DOHH2 (cell line): ENCODE data around the gene HHIPL2.

Experiments
- H3F3A ChIP-seq: fragments of 200-600 bp; sonication (generic), shearing (Covaris generic); 2 replicates; pipeline ENCODE4 v1.6.0; 2016; ENCODE audit warnings: antibody characterized with exemption, mild to moderate bottlenecking; ENCODE audit not compliant: control insufficient read depth, insufficient read depth
- H3K27ac ChIP-seq: fragments of 200-600 bp; sonication (generic); 2 replicates; pipeline ENCODE4 v1.5.1; 2014; ENCODE audit warnings: low read depth, mild to moderate bottlenecking, low read length, moderate library complexity
- H3K27me3 ChIP-seq: fragments of 200-600 bp; sonication (generic); 2 replicates; pipeline ENCODE4 v1.6.1; 2014; ENCODE audit warnings: mild to moderate bottlenecking, low read length, mixed read lengths; ENCODE audit not compliant: control insufficient read depth
- H3K36me3 ChIP-seq: fragments of 200-600 bp; sonication (generic); 2 replicates; pipeline ENCODE4 v1.6.1; 2014; ENCODE audit warnings: mild to moderate bottlenecking, low read length, moderate library complexity, mixed read lengths; ENCODE audit not compliant: control insufficient read depth
- H3K4me1 ChIP-seq: fragments of 200-600 bp; sonication (generic); 2 replicates; pipeline ENCODE4 v1.6.1; 2014; ENCODE audit warnings: mild to moderate bottlenecking, low read length, mixed read lengths; ENCODE audit not compliant: control insufficient read depth
- H3K4me2 ChIP-seq: fragments of 200-600 bp; sonication (generic); 2 replicates; pipeline ENCODE4 v1.6.0; 2014; ENCODE audit warnings: mild to moderate bottlenecking, low read length, moderate library complexity
- H3K4me3 ChIP-seq: fragments of 200-600 bp; sonication (generic); 2 replicates; pipeline ENCODE4 v1.5.1; 2014; ENCODE audit warnings: mild to moderate bottlenecking, low read length, mixed read lengths
- H3K79me2 ChIP-seq: fragments of 200-600 bp; sonication (generic); 2 replicates; pipeline ENCODE4 v1.6.1; 2014; ENCODE audit warnings: mild to moderate bottlenecking, low read length, mixed read lengths; ENCODE audit not compliant: control insufficient read depth
- H3K9me2 ChIP-seq: fragments of 200-600 bp; sonication (generic); replicated peaks from 2 replicates; pipeline ENCODE4 v1.6.1; 2014; ENCODE audit warnings: mild to moderate bottlenecking, low read length, mixed read lengths; ENCODE audit not compliant: control insufficient read depth
- H3K9me3 ChIP-seq: fragments of 200-600 bp; sonication (generic); 2 replicates; pipeline ENCODE4 v1.6.1; 2014; ENCODE audit warnings: antibody characterized with exemption, low read length, mixed read lengths; ENCODE audit not compliant: control insufficient read depth, insufficient read depth
- H4K20me1 ChIP-seq: fragments of 200-600 bp; sonication (generic); 2 replicates; pipeline ENCODE4 v1.6.0; 2014; ENCODE audit warnings: low read depth, mild to moderate bottlenecking, antibody characterized with exemption, low read length, moderate library complexity; ENCODE audit not compliant: control insufficient read depth, insufficient read depth
- CTCF ChIP-seq: fragments of 200-600 bp; sonication (generic); IDR thresholded peaks from one replicate; pipeline ENCODE4 v1.5.1; 2014; ENCODE audit warnings: antibody characterized with exemption, mild to moderate bottlenecking, low read depth, low read length; ENCODE audit not compliant: poor library complexity, severe bottlenecking
- EZH2phosphoT487 ChIP-seq: fragments of 200-600 bp; sonication (generic); IDR thresholded peaks from 2 replicates; pipeline ENCODE4 v1.6.1; 2017; ENCODE audit warnings: borderline replicate concordance, mild to moderate bottlenecking, antibody characterized with exemption, low read length, moderate library complexity, mixed read lengths

The HHIPL2 gene

GRCh38 chr1:222547944-222548671 is at the start of gene HHIPL2:
HHIPL2 (minus strand) TSS chr1:222548104; CDS start chr1:222548044, 60 bp downstream.
- H3K4me3 ChIP-seq, result no peak within 1 kb of the TSS
- no peaks in the 10 kb centered on the region for H3K4me1 ChIP-seq
- no peak for TF ChIP-seq EZH2phosphoT487
- no peak for TF ChIP-seq CTCF
- H3F3A ChIP-seq, result no peaks in the 10 kb centered on the region
- no peaks in the 10 kb centered on the region for H3K9me3 ChIP-seq
- H3K36me3 ChIP-seq, result no peaks in the 10 kb centered on the region
- H3K27me3 ChIP-seq, result no peaks in the 10 kb centered on the region
- no peaks in the 10 kb centered on the region for H3K79me2 ChIP-seq
- no peak within 1 kb of the TSS for H3K27ac ChIP-seq
- no peaks in the 10 kb centered on the region for H3K9me2 ChIP-seq
- no peaks in the 10 kb centered on the region for H4K20me1 ChIP-seq
- H3K4me2 ChIP-seq, result no peak within 1 kb of the TSS

GRCh38 chr1:222596696-222597095 is 48.8 kb upstream of the HHIPL2 start:
- H3K4me2 ChIP-seq, result no peak overlapping the region
- H3K9me3 ChIP-seq, result no peaks in the 10 kb centered on the region
- no peaks in the 10 kb centered on the region for H3K79me2 ChIP-seq
- H4K20me1 ChIP-seq, result no peaks in the 10 kb centered on the region
- H3K4me1 ChIP-seq, result no peaks in the 10 kb centered on the region
- H3K27ac ChIP-seq, result no peak overlapping the region
- no peaks in the 10 kb centered on the region for H3K9me2 ChIP-seq
- H3K27me3 ChIP-seq, result no peaks in the 10 kb centered on the region
- H3F3A ChIP-seq, result no peaks in the 10 kb centered on the region
- no peak for TF ChIP-seq EZH2phosphoT487
- TF ChIP-seq CTCF, result no peak
- no peak overlapping the region for H3K4me3 ChIP-seq
- no peaks in the 10 kb centered on the region for H3K36me3 ChIP-seq

- Histone ChIP-seq H3K4me3 (no peak overlapping the region), H3K27ac (no peak overlapping the region), H3K9me2 (no peaks in the 10 kb centered on the region), H3K4me2 (no peak overlapping the region), H3K9me3 (no peaks in the 10 kb centered on the region), H3K79me2 (peaks cover 3% of the 10 kb centered on the region; the same call in 1 of the 2 replicates), H3F3A (no peaks in the 10 kb centered on the region), H3K36me3 (no peaks in the 10 kb centered on the region), H3K4me1 (peaks cover 11% of the 10 kb centered on the region), H3K27me3 (no peaks in the 10 kb centered on the region), H4K20me1 (no peaks in the 10 kb centered on the region)
- TF ChIP-seq CTCF (no peak), EZH2phosphoT487 (no peak)
Observed at GRCh38 chr1:222594789-222595188, 46.9 kb upstream of the HHIPL2 start.
